GM23248 (cell line): Measurements from ENCODE around the gene SIAE. TPM values are rescaled to one million over a fixed set of nuclear protein-coding genes. Genes with fewer than 3 reads are reported as not detected.

ENCODE experiments used
- DNase-seq: peaks from one replicate; pipeline ENCODE4 v3.0.0-alpha.2; 2015
- H2AFZ ChIP-seq: fragments of 200-600 bp; sonication (generic); 2 replicates; pipeline ENCODE4 v1.6.1; 2016; ENCODE audit warnings: antibody characterized with exemption
- H3F3A ChIP-seq: fragments of 200-600 bp; sonication (generic); 2 replicates; pipeline ENCODE4 v1.6.1; 2016; ENCODE audit warnings: mild to moderate bottlenecking, antibody characterized with exemption, mixed run types; ENCODE audit not compliant: insufficient read depth
- H3K27ac ChIP-seq: fragments of 200-600 bp; sonication (generic); 2 replicates; pipeline ENCODE4 v1.5.1; 2016; ENCODE audit warnings: mild to moderate bottlenecking
- H3K27me3 ChIP-seq: fragments of 200-600 bp; sonication (generic); replicated peaks from 2 replicates; pipeline ENCODE4 v1.6.1; 2016; ENCODE audit warnings: mild to moderate bottlenecking; ENCODE audit not compliant: insufficient read depth
- H3K36me3 ChIP-seq: fragments of 200-600 bp; sonication (generic); 2 replicates; pipeline ENCODE4 v1.6.1; 2016; ENCODE audit warnings: low read depth, mild to moderate bottlenecking
- H3K4me1 ChIP-seq: fragments of 200-600 bp; sonication (generic); 2 replicates; pipeline ENCODE4 v1.6.1; 2016; ENCODE audit warnings: mild to moderate bottlenecking; ENCODE audit not compliant: insufficient read depth
- H3K4me2 ChIP-seq: fragments of 200-600 bp; sonication (generic); one replicate; pipeline ENCODE4 v1.6.1; 2016; ENCODE audit warnings: mild to moderate bottlenecking; ENCODE audit not compliant: unreplicated experiment
- H3K4me3 ChIP-seq: fragments of 200-600 bp; sonication (generic); 2 replicates; pipeline ENCODE4 v1.5.1; 2016; ENCODE audit warnings: mild to moderate bottlenecking
- H3K79me2 ChIP-seq: fragments of 200-600 bp; sonication (generic); 2 replicates; pipeline ENCODE4 v1.6.1; 2016; ENCODE audit warnings: mild to moderate bottlenecking; ENCODE audit not compliant: insufficient read depth
- H3K9ac ChIP-seq: fragments of 200-600 bp; sonication (generic); 2 replicates; pipeline ENCODE4 v1.6.1; 2016; ENCODE audit warnings: mild to moderate bottlenecking
- H3K9me2 ChIP-seq: fragments of 200-600 bp; sonication (generic); 2 replicates; pipeline ENCODE4 v1.6.1; 2016; ENCODE audit warnings: mixed run types, mild to moderate bottlenecking, moderate library complexity; ENCODE audit not compliant: insufficient read depth
- H3K9me3 ChIP-seq: fragments of 200-600 bp; sonication (generic); one replicate; pipeline ENCODE4 v1.6.1; 2017; ENCODE audit warnings: low read depth
- H4K20me1 ChIP-seq: fragments of 200-600 bp; sonication (generic); 2 replicates; pipeline ENCODE4 v1.6.0; 2016; ENCODE audit not compliant: insufficient read depth
- EZH2 ChIP-seq: fragments of 200-600 bp; sonication (generic); IDR thresholded peaks from 2 replicates; pipeline ENCODE4 v1.6.1; 2018; ENCODE audit warnings: antibody characterized with exemption, mild to moderate bottlenecking; ENCODE audit not compliant: insufficient read depth, poor library complexity, severe bottlenecking
- EZH2phosphoT487 ChIP-seq: fragments of 200-600 bp; sonication (generic); IDR thresholded peaks from 2 replicates; pipeline ENCODE4 v1.6.1; 2018; ENCODE audit warnings: antibody characterized with exemption, moderate library complexity, mild to moderate bottlenecking, low read depth; ENCODE audit not compliant: insufficient read depth
- WGBS, 2 experiments: methylation state at CpG; one replicate each; pipeline ENCODE4 v1.1.6; 2015 to 2017; ENCODE audit warnings: low lambda C conversion rate in 2 of 2, low coverage in 1 of 2; ENCODE audit errors: missing lambda C conversion rate in 2 of 2; 5-methylcytosine and 5-hydroxymethylcytosine counted together
- in situ Hi-C: fragments of 300-500 bp; cut with MboI; formaldehyde crosslinking; loops from 2 replicates; pipeline ENCODE4 v1.15.0; 2020
- polyA plus RNA-seq: library from polyadenylated mRNA; unstranded; fragments of >200 nt; fragmentation: Nextera tagmentation; extraction: Ambion mirVana; gene quantifications from 2 replicates; pipeline ENCODE4 v1.2.1, GENCODE V29; 2016
- total RNA-seq: library from RNA; depleted of rRNA; stranded (reverse); fragments of >200 nt; shearing (Covaris generic); gene quantifications from 2 replicates; pipeline ENCODE4 v1.2.3, GENCODE V29; 2014

Gene SIAE
- total and polyA plus RNA-seq, 2 experiments from 2014 or later = 7.2 to 19.5 TPM

DNA sequence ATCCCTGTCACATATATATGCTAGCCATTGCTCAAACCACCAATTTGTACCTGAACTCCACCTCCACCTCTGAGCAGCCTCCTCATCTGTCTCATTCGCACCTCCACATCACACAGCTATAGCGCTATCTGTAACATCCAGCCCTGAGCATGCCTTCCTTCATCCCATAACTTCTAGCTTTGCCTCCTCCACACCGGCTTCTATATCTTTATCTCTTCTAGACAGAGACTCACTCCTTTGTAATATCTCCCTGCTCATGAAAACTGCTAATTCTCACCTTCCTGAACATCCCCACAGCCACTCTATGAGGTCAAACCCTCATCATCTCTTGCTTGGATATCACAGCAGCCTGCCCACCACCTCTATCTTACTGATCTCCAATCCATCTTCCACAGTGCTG, 5.9 kb downstream of the SIAE start:
- in situ Hi-C loops = loop anchor here (10.0 kb wide), 1 partner anchor 167 kb away; no protein-coding TSS in a partner anchor
- no peaks in the 10 kb centered on the region for H4K20me1 ChIP-seq
- H3K4me2 ChIP-seq = no peak overlapping the region
- no peaks in the 10 kb centered on the region for H3K79me2 ChIP-seq
- no peaks in the 10 kb centered on the region for H3F3A ChIP-seq
- no peak overlapping the region for H3K4me3 ChIP-seq
- H3K9me2 ChIP-seq = no peaks in the 10 kb centered on the region
- 0 out of 2 replicates have a peak, but pooled peaks cover 3% of the 10 kb centered on the region for H3K4me1 ChIP-seq
- no peaks in the 10 kb centered on the region for H3K27me3 ChIP-seq
- H3K9ac ChIP-seq = no peak overlapping the region
- no peak overlapping the region for H3K27ac ChIP-seq
- TF ChIP-seq EZH2phosphoT487 = no peak
- TF ChIP-seq EZH2 = no peak
- DNase-seq = no peak
- WGBS, 2 experiments = 97 to 100% methylated on average over 3 of the region's 3 CpGs
- H3K9me3 ChIP-seq = no peaks in the 10 kb centered on the region
- H3K36me3 ChIP-seq = no peaks in the 10 kb centered on the region
- no peak overlapping the region for H2AFZ ChIP-seq

DNA sequence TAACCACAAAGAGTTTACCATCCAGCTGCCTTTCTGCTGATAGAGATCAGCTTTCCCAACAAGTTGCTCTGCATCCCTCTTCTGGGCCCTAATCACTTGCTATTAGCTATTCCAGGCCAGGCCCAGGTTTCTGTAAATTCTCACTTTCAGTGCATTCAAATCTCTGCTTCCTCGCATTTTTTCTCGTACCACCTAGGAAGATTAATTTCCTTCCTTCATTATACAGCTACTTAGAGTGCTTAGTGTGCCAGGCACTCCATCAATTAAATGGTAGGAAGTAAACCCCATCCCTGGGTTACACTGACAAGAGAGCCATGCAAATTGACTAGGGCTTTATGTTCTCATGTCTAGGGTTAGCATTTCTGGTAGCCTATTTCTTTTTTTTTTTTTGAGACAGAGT, 9.7 kb downstream of the SIAE start:
- Histone ChIP-seq H3K36me3 (no peaks in the 10 kb centered on the region), H3K4me1 (no peaks in the 10 kb centered on the region), H3K27me3 (no peaks in the 10 kb centered on the region), H3K9ac (no peak overlapping the region), H3K4me3 (no peak overlapping the region), H3K9me2 (no peaks in the 10 kb centered on the region), H2AFZ (no peak overlapping the region), H3F3A (no peaks in the 10 kb centered on the region), H3K79me2 (no peaks in the 10 kb centered on the region), H3K9me3 (no peaks in the 10 kb centered on the region), H3K4me2 (no peak overlapping the region), H3K27ac (no peak overlapping the region), H4K20me1 (no peaks in the 10 kb centered on the region)
- in situ Hi-C loops = loop anchor here (10.0 kb wide), 1 partner anchor 171 kb away; no protein-coding TSS in a partner anchor
- DNase-seq = no peak
- TF ChIP-seq EZH2phosphoT487 (no peak), EZH2 (no peak)
- WGBS, 2 experiments = 95 to 100% methylated on average over 2 of the region's 2 CpGs

DNA sequence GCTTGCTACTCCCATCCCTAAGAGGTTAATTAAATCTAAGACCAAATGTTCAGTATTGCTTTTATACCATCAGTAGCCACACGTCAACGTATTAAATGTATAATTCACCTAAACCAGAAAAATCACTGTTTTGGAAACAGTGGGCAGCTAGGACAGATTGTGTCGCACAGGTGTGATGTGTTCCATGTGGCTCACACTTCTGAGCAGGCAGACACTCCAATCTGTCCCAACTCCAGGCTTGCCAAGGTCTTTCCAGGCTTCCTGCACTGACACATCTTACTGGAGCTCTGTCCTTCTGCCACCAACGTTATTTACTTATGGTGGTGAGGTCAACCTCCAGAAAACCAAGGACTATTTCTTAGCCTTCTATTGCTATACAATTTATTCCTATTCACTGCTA, 11.4 kb downstream of the SIAE start:
- Histone ChIP-seq H3K4me2 (no peak overlapping the region), H3K27me3 (no peaks in the 10 kb centered on the region), H3K9ac (no peak overlapping the region), H3K9me3 (no peaks in the 10 kb centered on the region), H3K79me2 (no peaks in the 10 kb centered on the region), H3K36me3 (no peaks in the 10 kb centered on the region), H3K27ac (no peak overlapping the region), H3K4me1 (no peaks in the 10 kb centered on the region), H4K20me1 (no peaks in the 10 kb centered on the region), H2AFZ (no peak overlapping the region), H3K4me3 (no peak overlapping the region), H3F3A (no peaks in the 10 kb centered on the region), H3K9me2 (no peaks in the 10 kb centered on the region)
- DNase-seq = no peak
- in situ Hi-C loops = loop anchor here (10.0 kb wide), 1 partner anchor 173 kb away; no protein-coding TSS in a partner anchor
- 77 to 78% methylated on average over 4 of the region's 4 CpGs for WGBS, 2 experiments
- no peak for TF ChIP-seq EZH2
- TF ChIP-seq EZH2phosphoT487 = no peak

DNA sequence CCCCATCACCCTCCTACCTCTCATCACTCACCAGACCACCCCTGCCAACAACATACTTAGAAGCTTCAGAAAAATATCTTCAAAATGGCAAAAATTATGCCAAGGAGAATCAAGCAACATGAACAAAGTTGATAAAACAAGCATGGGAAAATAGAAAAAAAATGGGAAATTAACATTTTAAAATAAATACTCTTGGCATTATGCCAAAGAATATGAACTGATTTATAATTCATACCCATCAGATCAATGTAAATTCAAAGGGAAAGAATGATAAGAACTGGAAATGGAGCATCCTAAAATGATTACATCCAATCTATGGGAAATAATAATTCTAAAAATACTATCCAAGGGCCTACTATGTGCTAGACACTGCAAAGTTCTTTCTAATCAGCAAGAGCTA, 12.0 kb downstream of the SIAE start:
- no peak overlapping the region for H3K9ac ChIP-seq
- H4K20me1 ChIP-seq = no peaks in the 10 kb centered on the region
- no peak overlapping the region for H2AFZ ChIP-seq
- H3K27me3 ChIP-seq = no peaks in the 10 kb centered on the region
- no peaks in the 10 kb centered on the region for H3K9me2 ChIP-seq
- no peak overlapping the region for H3K4me2 ChIP-seq
- no peak overlapping the region for H3K4me3 ChIP-seq
- in situ Hi-C loops = loop anchor here (10.0 kb wide), 1 partner anchor 173 kb away; no protein-coding TSS in a partner anchor
- H3F3A ChIP-seq = no peaks in the 10 kb centered on the region
- H3K79me2 ChIP-seq = no peaks in the 10 kb centered on the region
- DNase-seq = no peak
- H3K36me3 ChIP-seq = no peaks in the 10 kb centered on the region
- no peaks in the 10 kb centered on the region for H3K9me3 ChIP-seq
- no peaks in the 10 kb centered on the region for H3K4me1 ChIP-seq
- H3K27ac ChIP-seq = no peak overlapping the region
- TF ChIP-seq EZH2 (no peak), EZH2phosphoT487 (no peak)

DNA sequence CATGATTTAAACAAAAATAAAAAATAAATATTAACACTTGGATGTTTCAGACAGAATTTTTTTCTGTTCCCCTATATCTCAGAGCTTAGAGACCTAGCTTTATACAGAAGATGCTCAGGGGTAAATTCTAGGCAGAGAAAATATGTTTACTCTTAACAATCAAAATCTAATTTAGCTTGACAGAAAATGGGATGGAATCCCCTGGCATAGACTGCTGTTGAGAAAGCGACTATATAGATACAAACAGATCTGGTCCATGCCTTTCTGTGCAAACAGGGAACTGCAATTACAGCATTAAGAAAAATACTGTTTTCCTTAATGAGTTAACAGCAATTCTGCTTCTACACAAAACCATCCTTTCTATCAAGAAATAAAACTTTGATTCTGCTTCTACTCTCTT, 14.6 kb downstream of the SIAE start:
- no peak overlapping the region for H3K27ac ChIP-seq
- no peaks in the 10 kb centered on the region for H3K36me3 ChIP-seq
- 89 to 93% methylated on average over 1 of the region's 1 CpG for WGBS, 2 experiments
- no peaks in the 10 kb centered on the region for H4K20me1 ChIP-seq
- H3K27me3 ChIP-seq = no peaks in the 10 kb centered on the region
- H3K4me1 ChIP-seq = no peaks in the 10 kb centered on the region
- TF ChIP-seq EZH2 (no peak), EZH2phosphoT487 (no peak)
- in situ Hi-C loops = no loop called here
- H3K9ac ChIP-seq = no peak overlapping the region
- no peak overlapping the region for H2AFZ ChIP-seq
- no peaks in the 10 kb centered on the region for H3K9me3 ChIP-seq
- no peaks in the 10 kb centered on the region for H3K79me2 ChIP-seq
- no peaks in the 10 kb centered on the region for H3K9me2 ChIP-seq
- H3K4me3 ChIP-seq = no peak overlapping the region
- H3F3A ChIP-seq = no peaks in the 10 kb centered on the region
- DNase-seq = no peak
- H3K4me2 ChIP-seq = no peak overlapping the region
